ENCODE data around the gene FNDC3B. TPM values are rescaled to one million over a fixed set of nuclear protein-coding genes. Genes with fewer than 3 reads are reported as not detected.

Gene FNDC3B
- total and polyA plus RNA-seq, 2 donors (not counting 3 experiments of a cell fraction or from before 2014, with no cell fraction given): 91.6 to 295 TPM

GRCh38 chr3:172175254-172175599, 135.8 kb downstream of the FNDC3B start:
- intact Hi-C loops (cut with micrococcal nuclease) (no loop called here), dilution Hi-C loops (cut with MboI; ENCODE audit: extremely low pct_ligation_motif_present, low sequenced_read_pairs) (no loop called here)
- TF ChIP-seq POLR2AphosphoS5 (IDR thresholded peaks at IDR 0.05; ENCODE audit: insufficient read depth, low read depth, low read length): no peak
- no peak for TF ChIP-seq POLR2A (IDR thresholded peaks at IDR 0.05; ENCODE audit: low read depth, low read length)
- no peak for TF ChIP-seq JUN (IDR thresholded peaks at IDR 0.05; ENCODE audit: borderline replicate concordance, insufficient read depth, insufficient read length, low read depth)
- TF ChIP-seq GATA2 (IDR thresholded peaks at IDR 0.05; ENCODE audit: insufficient read depth, insufficient read length, low read depth, low read length): no peak
- TF ChIP-seq FOS (IDR thresholded peaks at IDR 0.05; ENCODE audit: borderline replicate concordance, insufficient read depth, low read length): no peak
- no peak for TF ChIP-seq MAX (IDR thresholded peaks at IDR 0.05; ENCODE audit: insufficient read depth, insufficient read length)
- Histone ChIP-seq H3K4me2 (ENCODE audit: insufficient read depth, low read length) (no peak overlapping the region), H3K4me1 (ENCODE audit: control insufficient read depth, extremely low read depth, insufficient read depth, low read length) (peaks cover 43% of the 10 kb centered on the region), H4K20me1 (replicated peaks; ENCODE audit: control insufficient read depth, extremely low read depth, insufficient read depth, low read length) (peaks cover 2% of the 10 kb centered on the region), H3K9ac (replicated peaks; ENCODE audit: extremely low read depth, insufficient read depth, low read length) (no peak overlapping the region), H3K36me3 (ENCODE audit: control insufficient read depth in 2 of 2, extremely low read depth in 1 of 2, insufficient read depth in 2 of 2, low read length in 2 of 2) (peaks cover 10 to 14% of the 10 kb centered on the region in 2 experiments), H2AFZ (ENCODE audit: low read depth, low read length) (no peak overlapping the region), H3K27ac (ENCODE audit: insufficient read depth, low read depth, low read length) (peak overlapping the region; percentile 20), H3K27me3 (ENCODE audit: control insufficient read depth in 2 of 2, insufficient read depth in 2 of 2, low read length in 2 of 2) (no peaks in the 10 kb centered on the region), H3K9me1 (replicated peaks; ENCODE audit: control insufficient read depth, extremely low read depth, insufficient read depth, low read length) (no peaks in the 10 kb centered on the region), H3K4me3 (replicated peaks in 1 of 3; ENCODE audit: insufficient read depth in 1 of 3, low read depth in 1 of 3, low read length in 3 of 3) (no peak overlapping the region), H3K9me3 (replicated peaks; ENCODE audit: control insufficient read depth, insufficient read depth, low read length) (no peaks in the 10 kb centered on the region), H3K79me2 (ENCODE audit: control insufficient read depth, insufficient read depth, low read length) (peaks cover 94% of the 10 kb centered on the region)
- FAIRE-seq: no peak
- ChIA-PET POLR2A (no interaction called here), CTCF (interaction anchor here (1.0 kb wide), 1 partner anchor 47 kb away, joined by 3 read pairs; no protein-coding TSS in a partner anchor)
- no TSS peak for BruUV-seq (replicated peaks)
- DNase-seq (ENCODE audit: low read depth, low spot score): no peak

- no peak overlapping the region for H3K4me3 ChIP-seq (replicated peaks in 1 of 3; ENCODE audit: insufficient read depth in 1 of 3, low read depth in 1 of 3, low read length in 3 of 3)
- DNase-seq (ENCODE audit: low read depth, low spot score) (no peak), FAIRE-seq (no peak)
- ChIA-PET POLR2A (no interaction called here), CTCF (no interaction called here)
- H3K9ac ChIP-seq (replicated peaks; ENCODE audit: extremely low read depth, insufficient read depth, low read length): no peak overlapping the region
- no peak overlapping the region for H3K4me2 ChIP-seq (ENCODE audit: insufficient read depth, low read length)
- H3K27me3 ChIP-seq (ENCODE audit: control insufficient read depth in 2 of 2, insufficient read depth in 2 of 2, low read length in 2 of 2): no peaks in the 10 kb centered on the region
- no peak overlapping the region for H2AFZ ChIP-seq (ENCODE audit: low read depth, low read length)
- dilution Hi-C loops (cut with MboI; ENCODE audit: extremely low pct_ligation_motif_present, low sequenced_read_pairs) (no loop called here), intact Hi-C loops (cut with micrococcal nuclease) (no loop called here)
- TF ChIP-seq POLR2A (IDR thresholded peaks at IDR 0.05; ENCODE audit: low read depth, low read length): no peak
- no peak for TF ChIP-seq GATA2 (IDR thresholded peaks at IDR 0.05; ENCODE audit: insufficient read depth, insufficient read length, low read depth, low read length)
- no peak for TF ChIP-seq EZH2 (IDR thresholded peaks at IDR 0.05; ENCODE audit: borderline replicate concordance, low read depth, low read length, severe bottlenecking)
- TF ChIP-seq FOS (IDR thresholded peaks at IDR 0.05; ENCODE audit: borderline replicate concordance, insufficient read depth, low read length): no peak
- TF ChIP-seq JUN (IDR thresholded peaks at IDR 0.05; ENCODE audit: borderline replicate concordance, insufficient read depth, insufficient read length, low read depth): no peak
- no peak for TF ChIP-seq POLR2AphosphoS5 (IDR thresholded peaks at IDR 0.05; ENCODE audit: insufficient read depth, low read depth, low read length)
- TF ChIP-seq CTCF (IDR thresholded peaks at IDR 0.05; ENCODE audit: extremely low read depth in 1 of 2, insufficient read depth in 1 of 2, low read depth in 1 of 2, low read length in 2 of 2): no peak
- no peak for TF ChIP-seq MAX (IDR thresholded peaks at IDR 0.05; ENCODE audit: insufficient read depth, insufficient read length)
- no peak for TF ChIP-seq MYC (IDR thresholded peaks at IDR 0.05; ENCODE audit: low read depth, low read length)
- H3K9me3 ChIP-seq (replicated peaks; ENCODE audit: control insufficient read depth, insufficient read depth, low read length): no peaks in the 10 kb centered on the region
- H3K4me1 ChIP-seq (ENCODE audit: control insufficient read depth, extremely low read depth, insufficient read depth, low read length): peaks cover 49% of the 10 kb centered on the region
- H3K9me1 ChIP-seq (replicated peaks; ENCODE audit: control insufficient read depth, extremely low read depth, insufficient read depth, low read length): no peaks in the 10 kb centered on the region
- H3K79me2 ChIP-seq (ENCODE audit: control insufficient read depth, insufficient read depth, low read length): peaks cover 94% of the 10 kb centered on the region
- peaks cover 6 to 11% of the 10 kb centered on the region in 2 experiments for H3K36me3 ChIP-seq (ENCODE audit: control insufficient read depth in 2 of 2, extremely low read depth in 1 of 2, insufficient read depth in 2 of 2, low read length in 2 of 2)
- BruUV-seq (replicated peaks): no TSS peak
- peaks cover 5% of the 10 kb centered on the region for H4K20me1 ChIP-seq (replicated peaks; ENCODE audit: control insufficient read depth, extremely low read depth, insufficient read depth, low read length)
- H3K27ac ChIP-seq (ENCODE audit: insufficient read depth, low read depth, low read length): peak overlapping the region; percentile 19
These were observed 136.8 kb downstream of the FNDC3B start for GRCh38 chr3:172176061-172176770.
